GM12875 (cell line): ENCODE measurements around the gene HOMER1.

ENCODE experiments used
- H3K4me3 ChIP-seq: one replicate; pipeline ENCODE4 v1.5.1; 2011; ENCODE audit warnings: low read depth, low read length, control low read depth
- CTCF ChIP-seq: IDR thresholded peaks from 2 replicates; pipeline ENCODE4 v1.5.1; 2011; ENCODE audit warnings: low read depth, mild to moderate bottlenecking, control low read depth, inconsistent platforms, low read length, moderate library complexity, borderline replicate concordance; ENCODE audit not compliant: insufficient read depth

Gene HOMER1

DNA sequence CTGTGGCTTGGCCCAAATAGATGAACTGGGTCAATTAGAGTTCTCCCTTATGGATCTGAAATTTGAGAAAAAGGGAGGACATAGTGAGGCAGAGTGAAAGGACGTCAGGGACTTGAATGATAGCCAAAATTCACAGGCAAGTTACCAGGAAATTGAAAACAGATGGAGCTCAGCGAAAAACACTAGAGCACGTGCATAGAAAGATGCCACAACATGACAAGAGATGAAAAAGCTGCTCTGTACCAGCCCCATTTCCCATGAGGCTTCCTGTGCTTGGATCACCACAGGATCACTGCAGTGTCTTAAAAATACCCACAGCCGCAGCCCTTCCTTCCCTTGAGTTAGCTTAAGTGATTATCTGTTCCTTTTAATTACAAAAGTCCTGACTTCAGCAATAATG, 39.0 kb upstream of the HOMER1 start:
- TF ChIP-seq CTCF: no peak

DNA sequence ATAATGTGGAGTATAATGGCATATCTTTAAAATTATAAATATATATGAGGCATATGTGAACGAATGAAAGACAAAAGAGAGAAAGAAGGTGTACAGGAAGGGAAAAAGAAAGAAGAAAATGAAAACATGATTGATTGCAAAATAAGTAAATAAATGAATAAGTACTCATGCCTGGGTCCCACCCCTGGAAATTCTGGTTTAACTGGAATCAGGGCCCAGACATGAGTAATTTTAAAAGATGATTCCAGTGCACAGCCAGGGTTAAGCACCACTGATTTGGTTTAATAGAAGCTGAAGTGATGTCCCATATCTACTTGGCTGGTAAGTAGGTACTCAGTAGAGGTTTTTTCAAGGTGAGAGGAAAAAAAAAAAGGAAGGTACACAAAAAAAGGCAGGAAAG, 34.0 kb upstream of the HOMER1 start:
- no peak for TF ChIP-seq CTCF
- H3K4me3 ChIP-seq: no peak overlapping the region

More for the DNA sequence above, 39.0 kb upstream of the HOMER1 start:
- no peak overlapping the region for H3K4me3 ChIP-seq

DNA sequence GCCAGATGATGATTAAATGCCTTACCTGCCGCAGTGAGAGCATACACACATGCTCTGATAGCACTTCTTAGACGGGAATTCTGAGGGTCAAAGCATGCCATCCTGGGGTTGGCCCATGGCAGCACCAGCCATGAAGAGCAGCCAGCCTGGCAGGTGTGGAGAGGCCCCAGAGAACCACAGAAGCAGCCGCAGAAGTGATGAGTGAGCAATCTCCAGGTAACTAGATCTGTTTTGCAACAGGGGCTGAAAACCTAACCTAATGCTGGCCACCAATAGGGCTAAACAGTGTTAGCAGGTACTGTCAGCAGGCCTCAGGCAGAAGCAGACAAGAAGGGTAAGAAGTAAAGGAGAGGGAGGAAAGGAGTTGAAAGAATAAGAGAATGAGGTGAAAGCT, 33.5 kb upstream of the HOMER1 start:
- H3K4me3 ChIP-seq: no peak overlapping the region
- no peak for TF ChIP-seq CTCF

GRCh38 chr5:79546782-79547428, 33.0 kb upstream of the HOMER1 start:
- TF ChIP-seq CTCF: no peak
- no peak overlapping the region for H3K4me3 ChIP-seq

- no peak overlapping the region for H3K4me3 ChIP-seq
- TF ChIP-seq CTCF: no peak
These were observed 30.2 kb upstream of the HOMER1 start for GRCh38 chr5:79544131-79544530.

- no peak overlapping the region for H3K4me3 ChIP-seq
- TF ChIP-seq CTCF: no peak
These were observed 27.0 kb upstream of the HOMER1 start for GRCh38 chr5:79540939-79541338.

- no peak overlapping the region for H3K4me3 ChIP-seq
- TF ChIP-seq CTCF: no peak
These were observed 22.4 kb upstream of the HOMER1 start for GRCh38 chr5:79536193-79536906.
